Vagina (tissue), 2 donors: ENCODE results near the gene IFT88. TPM values are rescaled to one million over a fixed set of nuclear protein-coding genes. Genes with fewer than 3 reads are reported as not detected.
A peak's percentile ranks its signal among the peaks of the same experiment; 100 is the strongest.

Experiments used
- DNase-seq, 2 donors: peaks; one replicate each; pipeline ENCODE4 v3.0.0-alpha.2; 2017; ENCODE audit errors: extremely low spot score in 2 of 2
- H3K27ac ChIP-seq: fragments of 200-600 bp; sonication (generic); one replicate; pipeline ENCODE4 v1.5.1; 2019
- H3K27me3 ChIP-seq: fragments of 200-600 bp; sonication (generic); one replicate; pipeline ENCODE4 v1.5.1; 2019
- H3K36me3 ChIP-seq, 2 donors: fragments of 200-600 bp; sonication (generic); one replicate each; pipeline ENCODE4 v1.5.1; 2017 to 2019
- H3K4me1 ChIP-seq: fragments of 200-600 bp; sonication (generic); one replicate; pipeline ENCODE4 v1.5.1; 2019
- H3K4me3 ChIP-seq, 2 donors: fragments of 200-600 bp; sonication (generic); 1 replicate in 1 of 2; 2 replicates in 1 of 2; pipeline ENCODE4 v1.5.1; 2016 to 2019
- H3K9me3 ChIP-seq: fragments of 200-600 bp; sonication (generic); one replicate; pipeline ENCODE4 v1.5.1; 2019
- CTCF ChIP-seq, 3 experiments: fragments of 450-650 bp in 2 of 3; fragments of 200-600 bp in 1 of 3; sonication (generic) in 1 of 3; IDR thresholded peaks; one replicate each; pipeline ENCODE4 v1.5.1; 2017 to 2019; ENCODE audit warnings: antibody characterized with exemption in 3 of 3, mild to moderate bottlenecking in 2 of 3, moderate library complexity in 2 of 3
- POLR2A ChIP-seq, 2 donors: fragments of 450-650 bp; IDR thresholded peaks; one replicate each; pipeline ENCODE4 v1.6.1; 2017; ENCODE audit warnings: antibody characterized with exemption in 2 of 2, mild to moderate bottlenecking in 2 of 2, moderate library complexity in 2 of 2
- POLR2AphosphoS5 ChIP-seq, 2 donors: sonication (generic); formaldehyde crosslinking; IDR thresholded peaks; one replicate each; pipeline ENCODE4 v1.9.0; 2017; ENCODE audit warnings: antibody characterized with exemption in 2 of 2, mild to moderate bottlenecking in 2 of 2, low read depth in 1 of 2; ENCODE audit not compliant: insufficient read depth in 1 of 2
- intact Hi-C: fragments of 100-400 bp; cut with DNase I; formaldehyde crosslinking; loops from one replicate; pipeline ENCODE4 v1.15.1; 2023
- total RNA-seq: library from RNA; depleted of rRNA; stranded (reverse); fragments of >200 nt; gene quantifications from one replicate; pipeline ENCODE4 v1.2.3, GENCODE V29; 2016

Gene IFT88
- total RNA-seq, 1 donor from 2014 or later = 6.9 TPM

- H3K36me3 ChIP-seq = no peaks in the 10 kb centered on the region
- no peaks in the 10 kb centered on the region for H3K27me3 ChIP-seq
- intact Hi-C loops = loop anchor here (5.0 kb wide), 2 partner anchors 38 to 703 kb away; partner anchors contain the start of genes CRYL1 and ZMYM5
- TF ChIP-seq POLR2AphosphoS5 (IDR thresholded peaks at IDR 0.05; ENCODE audit: insufficient read depth in 1 of 2, low read depth in 1 of 2) (no peak), POLR2A (IDR thresholded peaks at IDR 0.05) (no peak), CTCF (IDR thresholded peaks at IDR 0.05) (no peak)
- no peak for DNase-seq
- peaks cover 10% of the 10 kb centered on the region for H3K4me1 ChIP-seq
- no peaks in the 10 kb centered on the region for H3K9me3 ChIP-seq
- no peak overlapping the region for H3K27ac ChIP-seq
- H3K4me3 ChIP-seq = no peak overlapping the region
Observed at GRCh38 chr13:20565115-20565736, 1.7 kb upstream of the IFT88 start.

- intact Hi-C loops = loop anchor here (2.0 to 5.0 kb wide), 3 partner anchors 39 to 704 kb away; partner anchors contain the start of genes CRYL1, IL17D and ZMYM5
- peak overlapping the region; percentile 59 to 74 for H3K4me3 ChIP-seq
- H3K27me3 ChIP-seq = no peaks in the 10 kb centered on the region
- TF ChIP-seq POLR2AphosphoS5 (IDR thresholded peaks at IDR 0.05; ENCODE audit: insufficient read depth in 1 of 2, low read depth in 1 of 2) = no peak
- no peak for TF ChIP-seq CTCF (IDR thresholded peaks at IDR 0.05)
- TF ChIP-seq POLR2A (IDR thresholded peaks at IDR 0.05) = no peak
- peak in 1 of 2 donors; percentile 90 for DNase-seq
- H3K27ac ChIP-seq = peak overlapping the region; percentile 91
- H3K9me3 ChIP-seq = no peaks in the 10 kb centered on the region
- H3K36me3 ChIP-seq = no peaks in the 10 kb centered on the region
- H3K4me1 ChIP-seq = peaks cover 10% of the 10 kb centered on the region
Observed at GRCh38 chr13:20566468-20566897, 474 bp upstream of the IFT88 start.

- H3K9me3 ChIP-seq = no peaks in the 10 kb centered on the region
- TF ChIP-seq POLR2A (IDR thresholded peaks at IDR 0.05) = no peak
- no peak for TF ChIP-seq CTCF (IDR thresholded peaks at IDR 0.05)
- peak overlapping the region; percentile 59 to 74 for H3K4me3 ChIP-seq
- intact Hi-C loops = loop anchor here (2.0 to 5.0 kb wide), 3 partner anchors 41 to 706 kb away; partner anchors contain the start of genes CRYL1, IL17D and ZMYM5
- H3K4me1 ChIP-seq = peaks cover 10% of the 10 kb centered on the region
- H3K36me3 ChIP-seq = no peaks in the 10 kb centered on the region
- no peaks in the 10 kb centered on the region for H3K27me3 ChIP-seq
- no peak for DNase-seq
- peak overlapping the region; percentile 91 for H3K27ac ChIP-seq
Observed at GRCh38 chr13:20567881-20568528, 1.0 kb downstream of the IFT88 start.

- Histone ChIP-seq H3K4me3 (no peak overlapping the region), H3K36me3 (no peaks in the 10 kb centered on the region), H3K27ac (no peak overlapping the region), H3K4me1 (peaks cover 10% of the 10 kb centered on the region), H3K9me3 (no peaks in the 10 kb centered on the region), H3K27me3 (no peaks in the 10 kb centered on the region)
- no peak for DNase-seq
- TF ChIP-seq CTCF (IDR thresholded peaks at IDR 0.05) (no peak), POLR2A (IDR thresholded peaks at IDR 0.05) (no peak), POLR2AphosphoS5 (IDR thresholded peaks at IDR 0.05; ENCODE audit: insufficient read depth in 1 of 2, low read depth in 1 of 2) (no peak)
- intact Hi-C loops = no loop called here
Observed at GRCh38 chr13:20570517-20570916, 3.6 kb downstream of the IFT88 start.

- Histone ChIP-seq H3K9me3 (peaks cover under 1% of the 10 kb centered on the region), H3K4me3 (no peak overlapping the region), H3K27me3 (no peaks in the 10 kb centered on the region), H3K4me1 (peaks cover 10% of the 10 kb centered on the region), H3K36me3 (peaks cover 0 to 9% of the 10 kb centered on the region in 2 donors), H3K27ac (no peak overlapping the region)
- intact Hi-C loops = no loop called here
- no peak for DNase-seq
- TF ChIP-seq POLR2AphosphoS5 (IDR thresholded peaks at IDR 0.05; ENCODE audit: insufficient read depth in 1 of 2, low read depth in 1 of 2) (no peak), POLR2A (IDR thresholded peaks at IDR 0.05) (no peak), CTCF (IDR thresholded peaks at IDR 0.05) (no peak)
Observed at GRCh38 chr13:20571676-20572075, 4.7 kb downstream of the IFT88 start.
